ENCODE results near the gene PRR16. TPM values are rescaled to one million over a fixed set of nuclear protein-coding genes. Genes with fewer than 3 reads are reported as not detected.

PRR16 gene
- total RNA-seq, 4 donors from 2014 or later: 1.9 to 8.6 (median 2.8) TPM

DNA sequence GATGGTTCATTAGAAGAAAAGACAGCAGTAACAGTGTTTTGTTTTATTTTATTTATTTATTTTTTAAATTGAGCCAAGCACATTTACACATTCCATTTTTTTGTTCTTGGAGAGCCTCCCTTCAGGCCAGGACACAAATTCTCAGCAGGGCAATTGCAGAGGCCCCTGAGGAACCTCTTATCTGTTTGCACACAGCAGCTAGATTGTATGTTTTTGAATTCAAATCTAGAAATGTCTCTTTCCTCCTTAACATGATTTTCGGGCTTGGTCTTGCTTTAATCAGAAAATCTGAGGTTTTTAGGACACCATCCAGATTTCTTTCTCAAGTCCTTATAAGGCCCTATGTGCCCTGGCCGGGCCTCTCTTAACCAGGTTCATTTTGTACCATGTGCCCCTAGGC, 76.0 kb downstream of the PRR16 start:
- Histone ChIP-seq H3K36me3 (no peaks in the 10 kb centered on the region), H3K27ac (no peak overlapping the region), H3K4me1 (no peaks in the 10 kb centered on the region), H3K4me3 (replicated peaks in 1 of 3) (no peak overlapping the region), H3K27me3 (no peaks in the 10 kb centered on the region), H3K9me3 (no peaks in the 10 kb centered on the region)
- no peak for TF ChIP-seq POLR2A (IDR thresholded peaks at IDR 0.05)
- TF ChIP-seq, protein P1, sequence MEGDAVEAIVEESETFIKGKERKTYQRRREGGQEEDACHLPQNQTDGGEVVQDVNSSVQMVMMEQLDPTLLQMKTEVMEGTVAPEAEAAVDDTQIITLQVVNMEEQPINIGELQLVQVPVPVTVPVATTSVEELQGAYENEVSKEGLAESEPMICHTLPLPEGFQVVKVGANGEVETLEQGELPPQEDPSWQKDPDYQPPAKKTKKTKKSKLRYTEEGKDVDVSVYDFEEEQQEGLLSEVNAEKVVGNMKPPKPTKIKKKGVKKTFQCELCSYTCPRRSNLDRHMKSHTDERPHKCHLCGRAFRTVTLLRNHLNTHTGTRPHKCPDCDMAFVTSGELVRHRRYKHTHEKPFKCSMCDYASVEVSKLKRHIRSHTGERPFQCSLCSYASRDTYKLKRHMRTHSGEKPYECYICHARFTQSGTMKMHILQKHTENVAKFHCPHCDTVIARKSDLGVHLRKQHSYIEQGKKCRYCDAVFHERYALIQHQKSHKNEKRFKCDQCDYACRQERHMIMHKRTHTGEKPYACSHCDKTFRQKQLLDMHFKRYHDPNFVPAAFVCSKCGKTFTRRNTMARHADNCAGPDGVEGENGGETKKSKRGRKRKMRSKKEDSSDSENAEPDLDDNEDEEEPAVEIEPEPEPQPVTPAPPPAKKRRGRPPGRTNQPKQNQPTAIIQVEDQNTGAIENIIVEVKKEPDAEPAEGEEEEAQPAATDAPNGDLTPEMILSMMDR (IDR thresholded peaks at IDR 0.05): no peak
- intact Hi-C loops (cut with DNase I): no loop called here
- no peak for DNase-seq
- 71 to 82% methylated on average over 2 of the region's 2 CpGs for WGBS, 2 donors

DNA sequence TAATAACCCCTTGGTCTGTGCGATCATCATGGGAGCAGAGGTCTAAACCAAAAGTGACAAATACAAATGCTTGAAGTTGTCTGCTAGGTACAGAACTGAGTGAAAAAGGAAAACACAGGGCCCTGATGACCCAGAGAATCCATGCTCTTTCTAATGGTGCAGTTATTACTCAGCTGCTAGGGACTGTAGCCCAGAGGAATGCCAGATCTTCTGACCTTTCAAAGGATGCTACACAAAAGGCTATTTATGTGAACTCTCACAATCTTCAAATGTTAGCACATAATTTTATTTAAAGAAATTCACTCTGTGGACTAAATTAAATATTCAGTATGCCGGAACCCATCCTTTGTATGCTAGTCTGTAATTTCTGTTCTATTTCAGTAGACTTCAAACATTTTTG, 79.9 kb downstream of the PRR16 start:
- no peaks in the 10 kb centered on the region for H3K36me3 ChIP-seq
- H3K27ac ChIP-seq: no peak overlapping the region
- TF ChIP-seq, protein P1 (IDR thresholded peaks at IDR 0.05): no peak
- no peak for TF ChIP-seq POLR2A (IDR thresholded peaks at IDR 0.05)
- DNase-seq: no peak
- intact Hi-C loops (cut with DNase I): no loop called here
- WGBS, 2 donors: 92 to 93% methylated on average over 2 of the region's 2 CpGs
- no peak overlapping the region for H3K4me3 ChIP-seq (replicated peaks in 1 of 3)
- no peaks in the 10 kb centered on the region for H3K4me1 ChIP-seq
- no peaks in the 10 kb centered on the region for H3K27me3 ChIP-seq
- H3K9me3 ChIP-seq: no peaks in the 10 kb centered on the region

DNA sequence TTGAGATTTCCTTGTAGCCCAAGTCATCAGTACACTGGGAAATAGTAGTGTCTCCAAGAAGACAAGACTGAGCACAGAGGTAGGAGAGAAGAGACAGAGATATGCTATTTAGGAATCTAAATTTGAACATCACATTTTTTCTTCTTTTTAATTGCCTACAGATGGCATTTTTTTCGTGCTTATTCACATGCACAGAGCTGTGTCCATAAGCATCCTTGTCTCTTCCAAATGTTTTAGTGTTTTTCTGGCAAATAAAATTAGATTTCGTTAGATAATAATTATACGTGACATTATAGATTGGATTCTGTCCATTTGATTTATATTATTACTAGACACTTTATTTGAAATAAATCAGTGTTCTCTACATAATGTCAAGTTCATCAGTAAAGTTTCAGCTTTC, 80.9 kb downstream of the PRR16 start:
- intact Hi-C loops (cut with DNase I): no loop called here
- TF ChIP-seq, protein P1 (IDR thresholded peaks at IDR 0.05): no peak
- TF ChIP-seq POLR2A (IDR thresholded peaks at IDR 0.05): no peak
- Histone ChIP-seq H3K27me3 (no peaks in the 10 kb centered on the region), H3K36me3 (no peaks in the 10 kb centered on the region), H3K9me3 (no peaks in the 10 kb centered on the region), H3K4me3 (replicated peaks in 1 of 3) (no peak overlapping the region), H3K27ac (no peak overlapping the region), H3K4me1 (no peaks in the 10 kb centered on the region)
- WGBS, 2 donors: 79 to 83% methylated on average over 3 of the region's 3 CpGs
- DNase-seq: no peak

DNA sequence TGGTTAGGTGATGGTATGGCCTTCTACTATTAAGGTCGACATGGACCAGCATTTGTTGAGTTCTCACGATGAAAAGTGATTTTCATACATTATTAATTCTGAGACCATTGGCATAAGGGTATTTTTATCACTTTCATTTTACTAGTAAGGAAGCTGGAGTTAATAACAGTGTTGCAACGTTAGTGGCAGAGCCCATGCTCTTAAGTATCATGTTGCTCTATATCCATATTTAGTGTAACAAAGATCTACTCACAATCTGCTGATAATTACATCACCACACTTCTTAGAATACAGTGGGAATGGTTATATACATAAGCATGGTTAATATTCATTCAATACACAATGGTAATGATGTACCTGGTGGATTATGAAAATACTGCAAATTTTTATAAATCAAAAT, 81.9 kb downstream of the PRR16 start:
- TF ChIP-seq POLR2A (IDR thresholded peaks at IDR 0.05): no peak
- TF ChIP-seq, protein P1 (IDR thresholded peaks at IDR 0.05): no peak
- WGBS, 2 donors: 79 to 80% methylated on average over 3 of the region's 3 CpGs
- Histone ChIP-seq H3K36me3 (no peaks in the 10 kb centered on the region), H3K27me3 (no peaks in the 10 kb centered on the region), H3K4me1 (no peaks in the 10 kb centered on the region), H3K4me3 (replicated peaks in 1 of 3) (no peak overlapping the region), H3K27ac (no peak overlapping the region), H3K9me3 (no peaks in the 10 kb centered on the region)
- DNase-seq: no peak
- intact Hi-C loops (cut with DNase I): no loop called here

DNA sequence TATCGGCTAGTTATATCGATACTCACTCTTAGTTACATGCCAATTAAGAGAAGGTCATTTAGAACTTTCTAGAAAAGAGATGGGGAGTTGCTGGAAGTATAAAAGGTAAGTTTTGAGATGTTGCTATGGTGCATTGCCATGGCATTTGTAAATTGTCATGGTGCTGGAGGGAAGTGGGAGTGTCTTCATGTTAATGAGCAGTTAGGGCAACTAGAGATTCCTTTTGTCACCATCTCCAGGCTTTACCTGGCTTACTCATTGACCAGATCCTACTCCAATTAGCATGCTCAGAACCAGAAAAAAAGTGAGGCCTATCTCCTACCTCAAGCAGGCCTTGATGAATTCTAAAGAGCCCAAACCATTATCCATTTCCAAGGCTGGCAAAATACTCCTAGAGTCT, 82.8 kb downstream of the PRR16 start:
- H3K36me3 ChIP-seq: no peaks in the 10 kb centered on the region
- H3K9me3 ChIP-seq: no peaks in the 10 kb centered on the region
- 94 to 98% methylated on average over 2 of the region's 2 CpGs for WGBS, 2 donors
- intact Hi-C loops (cut with DNase I): no loop called here
- no peaks in the 10 kb centered on the region for H3K27me3 ChIP-seq
- no peak for TF ChIP-seq POLR2A (IDR thresholded peaks at IDR 0.05)
- TF ChIP-seq, protein P1 (IDR thresholded peaks at IDR 0.05): no peak
- H3K4me3 ChIP-seq (replicated peaks in 1 of 3): no peak overlapping the region
- DNase-seq: no peak
- no peak overlapping the region for H3K27ac ChIP-seq
- no peaks in the 10 kb centered on the region for H3K4me1 ChIP-seq
